Liver (tissue), 3 donors: ENCODE data around the gene RARS2.

Source experiments
- CTCF ChIP-seq: fragments of 150-350 bp; IDR thresholded peaks from 2 replicates; pipeline ENCODE4 v1.5.1; 2017; ENCODE audit warnings: improper control_type of control experiment, low read depth, low read length; ENCODE audit not compliant: missing input control
- JUND ChIP-seq, 2 donors: IDR thresholded peaks; 2 replicates each; pipeline ENCODE4 v1.6.1; 2016; ENCODE audit warnings: antibody characterized with exemption in 2 of 2
- REST ChIP-seq: IDR thresholded peaks from 2 replicates; pipeline ENCODE4 v1.6.1; 2016; ENCODE audit warnings: antibody characterized with exemption, mild to moderate bottlenecking
- RXRA ChIP-seq, 2 donors: IDR thresholded peaks; 2 replicates each; pipeline ENCODE4 v1.6.1; 2017 to 2018; ENCODE audit warnings: antibody characterized with exemption in 2 of 2, mild to moderate bottlenecking in 1 of 2
- SP1 ChIP-seq: IDR thresholded peaks from 2 replicates; pipeline ENCODE4 v1.6.1; 2018; ENCODE audit warnings: antibody characterized with exemption, mild to moderate bottlenecking
- donor health status: healthy.
- donor health status: healthy.

GRCh38 chr6:87618531-87618930 lies 28.7 kb upstream of the RARS2 start:
- TF ChIP-seq CTCF: no peak
- no peak for TF ChIP-seq SP1
- TF ChIP-seq RXRA (IDR thresholded peaks at IDR 0.05): no peak
- no peak for TF ChIP-seq JUND (IDR thresholded peaks at IDR 0.05)
- TF ChIP-seq REST: no peak
